Astrocyte of the hippocampus (primary cell): Measurements from ENCODE around the gene LRRK1.

Experiments used
- DNase-seq: peaks from one replicate; pipeline ENCODE4 v3.0.0; 2011; ENCODE audit warnings: low read depth, low spot score

Gene LRRK1

DNA sequence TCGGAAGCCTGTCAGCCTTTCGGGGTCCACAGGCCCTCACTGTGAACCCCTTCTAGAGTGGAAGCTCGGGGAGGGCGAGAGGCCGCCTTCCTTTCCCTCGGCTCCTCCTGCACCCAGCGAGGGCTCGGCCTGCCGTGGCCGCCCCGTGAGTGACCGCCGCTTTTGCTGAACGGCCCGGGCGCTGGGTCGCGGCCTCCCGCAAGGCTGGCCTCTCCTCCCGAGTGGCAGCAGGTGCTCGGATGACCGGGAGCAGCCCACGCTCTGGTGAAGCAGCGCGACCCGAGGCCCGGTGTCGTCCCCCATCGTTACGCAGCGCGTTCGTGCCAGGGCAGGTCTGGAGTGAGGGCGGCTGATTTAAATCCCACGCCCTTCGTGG lies 53.8 kb downstream of the LRRK1 start:
- DNase-seq: no peak

DNA sequence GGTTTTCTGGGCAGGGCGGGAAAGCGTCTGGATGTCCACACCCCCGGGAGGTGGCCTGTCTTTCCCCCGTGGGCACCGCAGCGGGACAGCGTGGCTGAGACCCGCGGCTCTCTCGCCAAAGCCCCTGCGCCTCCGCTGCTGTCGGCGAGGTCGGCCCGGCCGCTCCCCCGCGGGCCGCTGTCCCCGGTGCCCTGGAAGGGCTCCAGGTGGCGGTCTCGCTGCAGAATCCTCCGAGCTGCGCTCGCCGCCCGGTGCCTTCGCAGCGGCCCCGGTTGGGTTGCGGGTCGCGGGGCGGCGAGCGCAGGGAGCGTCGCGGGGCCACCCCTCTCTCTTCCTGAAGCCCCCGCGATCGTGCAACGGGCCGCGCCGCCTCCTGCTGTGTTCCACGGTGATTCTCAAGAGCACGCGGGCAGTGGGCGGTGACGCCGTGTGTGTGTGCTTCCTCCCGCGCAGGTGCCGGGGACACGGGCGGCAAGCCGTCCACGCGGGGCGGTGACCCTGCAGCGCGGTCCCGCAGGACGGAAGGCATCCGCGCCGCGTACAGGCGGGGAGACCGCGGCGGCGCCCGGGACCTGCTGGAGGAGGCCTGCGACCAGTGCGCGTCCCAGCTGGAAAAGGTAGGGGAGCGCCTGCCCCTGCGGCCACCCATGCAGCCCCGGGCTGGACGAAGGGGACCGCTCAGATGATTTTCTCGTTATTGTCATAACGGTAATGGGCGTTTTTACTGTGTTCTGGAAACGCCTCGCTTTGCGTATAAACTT lies 54.4 kb downstream of the LRRK1 start:
- peak; percentile 41 for DNase-seq

DNA sequence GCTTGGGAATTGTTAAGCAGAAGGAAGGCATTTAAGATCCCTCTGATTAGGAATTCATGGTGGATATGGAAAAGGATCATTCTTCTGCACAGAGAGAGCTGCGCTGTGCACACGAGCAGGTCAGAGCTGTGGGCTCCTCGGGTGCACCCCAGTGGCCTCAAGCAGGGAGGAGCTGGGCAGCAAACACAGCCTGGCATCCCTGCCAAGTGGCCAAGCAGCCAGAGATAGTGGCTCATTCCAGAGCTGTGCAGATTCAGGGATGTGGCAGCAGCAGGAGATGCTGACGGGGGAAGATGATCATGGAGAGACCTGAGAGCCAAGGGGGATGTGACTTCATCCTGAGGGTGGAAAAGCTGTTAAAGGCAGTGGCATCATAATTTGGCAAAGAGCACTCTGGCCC lies 55.9 kb downstream of the LRRK1 start:
- no peak for DNase-seq

GRCh38 chr15:100980410-100981046 lies 61.4 kb downstream of the LRRK1 start:
- DNase-seq: no peak

- DNase-seq: peak; percentile 37
Measured at GRCh38 chr15:100981086-100981485, 61.9 kb downstream of the LRRK1 start.

DNA sequence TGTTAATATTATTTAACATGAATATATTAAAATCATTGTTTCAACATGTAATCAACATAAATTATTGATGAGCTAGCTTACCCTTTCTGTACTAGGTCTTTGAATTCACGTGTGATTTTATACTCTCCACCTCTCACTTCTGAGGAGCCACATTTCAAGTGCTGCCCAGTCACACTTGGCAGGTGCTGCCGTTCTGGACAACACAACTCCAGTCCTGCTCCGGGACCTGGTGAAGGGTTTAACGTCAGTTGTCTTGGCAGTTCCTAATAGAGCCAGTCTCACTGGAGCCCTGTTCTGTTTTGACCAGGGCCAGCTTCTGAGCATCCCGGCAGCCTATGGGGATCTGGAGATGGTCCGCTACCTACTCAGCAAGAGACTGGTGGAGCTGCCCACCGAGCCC lies 64.1 kb downstream of the LRRK1 start:
- no peak for DNase-seq

- DNase-seq: no peak
Measured at GRCh38 chr15:100985401-100985800, 66.2 kb downstream of the LRRK1 start.

DNA sequence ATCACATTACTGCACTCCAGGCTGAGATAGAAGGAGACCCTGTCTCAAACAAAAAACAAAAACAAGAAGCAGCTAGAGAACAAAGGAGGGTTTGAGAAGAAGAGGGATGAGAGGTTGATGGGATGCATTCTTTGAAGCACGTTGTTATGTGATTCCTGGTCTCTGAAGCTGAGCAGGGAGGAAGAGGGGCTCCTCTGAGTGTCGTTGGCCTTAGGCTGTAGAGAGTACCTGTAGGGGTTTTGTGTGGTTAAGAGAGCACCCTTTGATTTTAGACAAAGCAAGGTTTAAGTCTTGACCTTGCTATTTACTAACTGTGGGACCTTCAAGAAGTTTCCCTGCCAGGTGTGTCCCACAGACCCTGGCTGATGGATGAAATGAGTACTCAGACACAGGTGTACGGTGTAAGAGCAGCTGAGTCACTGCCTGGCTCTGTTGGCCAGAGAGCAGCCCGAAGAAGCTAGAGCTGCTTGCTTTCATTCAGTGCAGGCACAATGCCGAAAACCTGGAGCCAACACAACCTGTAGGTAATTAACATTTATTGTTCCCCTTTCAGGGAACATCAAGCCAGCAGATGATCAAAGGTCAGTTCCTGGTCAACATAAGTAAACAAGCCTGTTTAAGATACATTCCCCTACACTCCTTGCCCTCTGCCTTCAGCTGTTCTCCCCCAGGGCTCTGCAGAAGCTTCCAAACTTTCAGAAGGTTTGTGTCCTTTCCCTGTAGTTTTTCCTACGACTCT lies 67.2 kb downstream of the LRRK1 start:
- no peak for DNase-seq

GRCh38 chr15:100987143-100987542 lies 68.0 kb downstream of the LRRK1 start:
- no peak for DNase-seq

- no peak for DNase-seq
Measured at GRCh38 chr15:100988297-100988696, 69.1 kb downstream of the LRRK1 start.

GRCh38 chr15:100988857-100989256 lies 69.7 kb downstream of the LRRK1 start:
- DNase-seq: no peak

DNA sequence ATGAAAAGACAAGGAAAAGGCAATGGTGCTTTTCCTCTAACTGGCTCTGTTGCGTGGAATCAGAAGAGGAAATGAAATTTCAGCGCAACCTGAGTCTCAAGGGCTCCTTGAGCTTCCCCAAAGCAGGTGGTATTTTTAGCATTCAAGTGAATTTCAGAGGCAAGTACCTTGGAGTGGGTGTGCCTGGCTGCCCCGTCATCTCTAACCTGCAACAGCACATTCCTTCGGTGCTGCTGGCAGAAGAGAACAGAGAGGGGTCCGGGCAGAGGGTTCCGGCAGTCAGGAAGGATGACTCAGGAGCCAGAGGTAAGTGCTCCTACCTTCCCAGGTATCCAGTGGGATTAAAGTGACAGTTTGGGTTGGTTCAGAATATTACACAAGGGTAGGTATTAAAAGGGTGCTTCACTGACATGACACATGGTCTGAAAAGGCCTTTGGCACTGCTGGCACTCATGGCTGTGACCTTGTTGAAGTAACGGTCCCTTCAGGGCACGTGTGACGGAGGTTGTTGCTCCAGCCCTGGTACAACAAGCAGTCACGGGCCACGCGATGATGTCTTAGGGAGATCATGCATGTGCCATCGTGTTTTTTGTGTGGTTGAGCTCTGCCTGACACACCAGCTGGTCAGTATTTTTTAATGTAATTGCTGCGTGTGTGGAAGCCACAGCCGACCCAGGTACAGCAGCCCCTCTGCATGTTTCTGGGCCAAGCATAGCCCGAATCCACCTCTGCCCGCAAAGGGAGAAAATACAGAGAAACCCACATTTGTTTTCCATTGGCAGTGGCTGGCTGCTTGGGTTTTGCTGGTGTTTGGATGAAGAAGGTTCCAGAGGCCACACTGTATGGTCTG lies 75.7 kb downstream of the LRRK1 start:
- no peak for DNase-seq

- peak; percentile 20 for DNase-seq
Measured at GRCh38 chr15:100995471-100996430, 76.6 kb downstream of the LRRK1 start.

- DNase-seq: no peak
Measured at GRCh38 chr15:100997442-100997841, 78.3 kb downstream of the LRRK1 start.

GRCh38 chr15:100998630-100999029 lies 79.5 kb downstream of the LRRK1 start:
- DNase-seq: no peak

DNA sequence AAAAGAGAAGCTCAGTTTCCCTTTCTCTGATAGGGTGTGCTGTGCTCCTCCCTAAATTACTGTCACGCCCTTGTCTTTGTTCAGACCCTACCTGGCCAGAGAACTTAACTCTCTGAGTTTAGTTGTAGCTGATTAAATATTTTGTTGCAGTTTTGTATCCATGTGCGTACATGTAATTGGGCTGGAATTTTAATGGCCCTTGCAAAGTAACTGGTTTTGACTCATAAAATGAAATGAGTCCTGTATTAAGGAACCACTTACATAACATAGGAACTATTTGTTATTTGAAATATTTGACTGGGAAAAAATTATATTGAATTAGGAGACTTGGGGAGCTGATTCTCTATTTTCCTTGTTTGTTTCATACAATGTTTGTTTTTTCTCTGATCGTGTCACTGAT lies 80.2 kb downstream of the LRRK1 start:
- DNase-seq: no peak

- peak; percentile 20 for DNase-seq
Measured at GRCh38 chr15:101000271-101000681, 81.1 kb downstream of the LRRK1 start.

DNA sequence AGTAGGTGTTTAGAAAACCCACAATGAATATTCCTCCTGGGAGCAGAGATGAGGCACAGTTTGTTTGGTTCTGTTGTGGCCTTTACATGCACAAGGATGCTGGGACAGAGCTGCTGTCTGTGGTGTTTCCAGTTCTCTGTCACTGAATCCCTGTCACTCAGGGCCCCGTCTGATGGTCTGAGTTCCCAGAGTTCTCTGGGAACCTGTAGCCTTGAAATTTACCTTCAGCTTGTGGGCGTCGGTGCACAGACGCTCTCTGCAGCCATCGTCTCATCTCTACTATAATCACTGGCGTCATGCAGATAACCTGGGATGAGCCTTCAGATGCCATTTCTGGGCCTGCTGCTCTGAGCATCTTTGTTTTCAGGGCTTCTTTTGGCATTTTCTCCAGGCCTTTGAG lies 81.9 kb downstream of the LRRK1 start:
- no peak for DNase-seq

DNA sequence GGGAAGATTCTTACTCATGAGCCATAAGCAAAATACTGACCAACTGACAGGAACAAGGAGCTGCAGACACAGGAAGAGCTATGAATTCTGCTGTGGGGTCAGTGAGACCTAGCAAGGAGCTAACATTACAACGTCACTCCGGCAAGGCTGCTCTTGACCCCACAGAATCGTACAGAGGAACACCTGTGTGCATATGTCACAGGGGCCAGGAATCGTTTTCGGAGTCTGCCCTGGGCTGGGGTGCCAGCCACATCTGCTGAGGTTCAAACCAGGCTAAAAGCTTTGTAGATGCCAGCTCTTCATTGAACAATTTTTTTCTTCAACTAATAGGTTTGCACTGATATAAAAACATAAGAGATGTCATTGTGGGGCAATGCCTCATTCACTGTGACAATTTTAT lies 82.6 kb downstream of the LRRK1 start:
- no peak for DNase-seq

- no peak for DNase-seq
Measured at GRCh38 chr15:101003081-101003480, 83.9 kb downstream of the LRRK1 start.

- DNase-seq: no peak
Measured at GRCh38 chr15:101003706-101004105, 84.5 kb downstream of the LRRK1 start.
